HG02885 (cell line): Measurements from ENCODE around the gene C1orf216.
"Not testable (repeated sequence)": the region's sequence is repeated elsewhere in the genome, so short reads cannot be mapped to it uniquely, and the experiment has no call there.

Source experiments
- ATAC-seq: cut with Tn5 transposase; IDR thresholded peaks from one replicate; pipeline ENCODE4 v1.9.1; 2021; ENCODE audit warnings: mild to moderate bottlenecking; ENCODE audit not compliant: unreplicated experiment, poor library complexity

The C1orf216 gene

GRCh38 chr1:35707601-35708440, 10.9 kb downstream of the C1orf216 start:
- ATAC-seq: no peak

DNA sequence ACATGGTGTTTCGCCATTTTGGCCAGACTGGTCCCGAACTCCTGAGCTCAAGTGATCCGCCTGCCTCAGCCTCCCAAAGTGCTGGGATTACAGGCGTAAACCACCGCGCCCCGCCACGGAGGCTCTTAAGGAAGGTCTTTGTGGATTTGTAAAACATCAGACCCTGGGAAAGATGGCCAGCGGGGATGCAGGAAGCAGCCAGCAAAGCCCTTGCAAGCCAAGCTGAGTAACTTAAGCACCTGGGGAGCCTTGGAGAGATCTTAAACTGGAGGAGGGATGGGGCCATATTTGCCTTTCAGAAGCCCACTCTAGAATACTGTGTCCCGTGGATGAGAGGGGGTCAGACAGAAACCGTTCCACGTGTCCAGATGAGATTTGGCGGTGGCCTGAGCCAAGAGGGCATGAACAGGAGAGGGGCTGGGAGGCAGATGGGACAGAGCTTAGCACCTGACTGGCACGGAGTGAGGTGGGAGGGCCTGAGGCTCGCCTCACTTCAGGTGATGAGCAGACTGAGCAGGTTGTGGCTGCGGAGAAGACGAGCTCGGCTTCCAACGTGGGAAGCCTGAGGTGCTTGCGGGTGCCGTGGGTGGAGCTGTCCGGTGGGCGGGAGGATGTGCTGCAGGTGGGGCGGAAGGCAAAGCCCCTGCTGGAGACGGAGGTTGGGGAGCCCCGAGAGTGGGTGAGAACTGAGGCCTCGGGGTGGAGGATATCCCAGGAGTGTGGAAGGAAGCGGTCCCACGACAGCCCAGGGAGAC, 11.7 kb downstream of the C1orf216 start:
- no peak for ATAC-seq

DNA sequence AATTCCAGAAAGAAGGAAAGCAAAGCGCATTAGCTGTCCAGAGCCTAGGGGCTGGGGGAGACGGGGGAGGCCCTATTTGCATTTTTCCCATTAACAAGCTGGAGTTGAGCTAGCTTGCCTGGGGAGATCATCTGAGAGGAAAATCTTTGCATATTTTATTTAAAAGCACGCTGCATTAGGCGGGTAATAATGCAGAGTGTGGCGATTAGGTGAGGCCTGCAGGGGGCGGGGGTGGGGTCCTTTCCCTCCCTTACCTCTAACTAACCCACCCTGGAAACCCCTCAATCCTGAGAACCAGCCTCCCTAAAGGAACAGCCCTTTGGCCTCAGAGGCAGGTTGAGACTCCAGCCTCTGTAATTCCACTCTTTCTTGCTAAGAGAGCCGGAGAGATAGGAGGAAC, 16.2 kb downstream of the C1orf216 start:
- no peak for ATAC-seq

DNA sequence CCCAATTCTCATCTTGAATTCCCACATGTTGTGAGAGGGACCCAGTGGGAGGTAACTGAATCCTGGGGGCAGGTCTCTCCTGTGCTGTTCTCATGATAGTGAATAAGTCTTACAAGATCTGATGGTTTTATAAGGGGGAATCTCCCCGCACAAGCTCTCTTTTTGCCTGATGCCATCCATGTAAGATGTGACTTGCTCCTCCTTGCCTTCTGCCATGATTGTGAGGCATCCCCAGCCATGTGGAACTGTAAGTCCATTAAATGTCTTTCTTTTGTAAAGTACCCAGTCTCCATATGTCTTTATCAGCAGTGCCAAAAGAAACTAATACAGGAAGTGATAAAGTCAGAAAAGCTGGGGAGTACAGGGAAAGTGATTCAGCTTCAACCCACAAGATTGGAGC, 19.5 kb downstream of the C1orf216 start:
- not testable (repeated sequence) for ATAC-seq

- ATAC-seq: no peak
Observed at GRCh38 chr1:35692317-35692716, 26.4 kb downstream of the C1orf216 start.

DNA sequence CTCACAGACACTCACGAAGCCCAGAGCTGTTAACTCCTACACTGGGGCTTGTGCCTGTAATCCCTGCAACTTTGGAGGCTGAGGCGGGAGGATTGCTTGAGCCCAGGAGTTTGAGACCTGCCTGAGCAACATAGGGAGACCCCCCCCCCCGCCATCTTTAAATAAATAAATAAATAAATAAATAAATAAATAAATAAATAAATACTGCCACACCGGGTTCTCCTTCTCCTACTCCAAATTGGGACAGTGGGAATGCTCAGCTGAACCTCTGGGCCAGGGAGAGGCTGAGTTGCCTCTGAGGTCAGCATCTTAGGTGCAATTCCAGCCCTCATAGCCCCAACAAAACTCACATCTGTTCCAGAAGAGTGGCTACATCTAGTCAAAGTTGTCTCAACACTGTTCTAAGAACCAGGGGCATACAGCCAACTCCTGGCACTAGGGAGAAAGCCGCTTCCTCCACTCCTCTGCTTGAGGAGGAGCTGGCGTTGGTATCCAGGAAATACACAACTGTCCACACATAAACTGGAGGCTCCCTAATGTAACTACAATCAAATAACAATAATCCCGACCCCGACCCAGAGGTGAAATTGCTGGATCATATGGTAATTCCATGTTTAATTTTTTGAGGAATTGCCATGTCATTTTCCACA, 27.0 kb downstream of the C1orf216 start:
- ATAC-seq: no peak

DNA sequence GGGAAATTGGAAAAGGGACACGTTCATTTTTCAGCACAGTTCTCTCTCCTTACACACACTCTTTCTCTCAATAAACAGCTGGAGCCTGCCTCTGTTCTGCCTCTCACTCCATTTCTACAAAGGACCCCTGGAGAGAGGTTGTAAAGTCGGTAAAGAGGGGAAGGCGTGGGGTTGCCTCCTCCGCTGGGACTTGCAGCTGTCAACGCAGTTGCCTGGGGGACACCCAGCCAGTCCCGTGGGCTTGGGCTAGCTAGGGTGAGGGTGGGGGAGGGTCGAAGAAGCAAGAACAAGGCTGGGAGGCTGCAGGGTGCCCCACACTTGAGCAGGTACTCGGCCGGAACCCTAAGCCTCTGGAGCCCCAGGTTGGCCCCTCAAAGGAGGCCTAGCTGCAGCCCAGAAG, 27.6 kb downstream of the C1orf216 start:
- ATAC-seq: no peak

GRCh38 chr1:35690103-35690502, 28.6 kb downstream of the C1orf216 start:
- ATAC-seq: not testable (repeated sequence)

DNA sequence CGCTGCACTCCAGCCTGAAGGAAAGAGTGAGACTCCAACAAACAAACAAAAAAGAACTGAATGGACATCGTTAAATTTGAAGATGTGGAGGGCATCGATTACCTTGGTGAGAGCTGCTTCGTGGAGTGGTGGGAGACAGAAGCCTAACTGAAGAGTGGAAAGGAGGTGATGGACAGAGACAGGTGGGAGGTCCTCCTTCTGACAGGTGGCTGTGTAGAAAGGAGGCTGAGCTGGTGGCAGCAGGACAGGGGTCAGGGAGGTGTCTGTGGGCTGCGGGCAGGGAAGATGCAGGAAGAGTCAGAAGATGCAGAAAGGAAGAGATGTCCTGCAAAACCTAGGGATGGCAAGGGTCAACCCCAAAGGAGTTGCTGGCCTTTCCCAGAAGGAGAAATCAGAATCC, 30.5 kb downstream of the C1orf216 start:
- no peak for ATAC-seq

DNA sequence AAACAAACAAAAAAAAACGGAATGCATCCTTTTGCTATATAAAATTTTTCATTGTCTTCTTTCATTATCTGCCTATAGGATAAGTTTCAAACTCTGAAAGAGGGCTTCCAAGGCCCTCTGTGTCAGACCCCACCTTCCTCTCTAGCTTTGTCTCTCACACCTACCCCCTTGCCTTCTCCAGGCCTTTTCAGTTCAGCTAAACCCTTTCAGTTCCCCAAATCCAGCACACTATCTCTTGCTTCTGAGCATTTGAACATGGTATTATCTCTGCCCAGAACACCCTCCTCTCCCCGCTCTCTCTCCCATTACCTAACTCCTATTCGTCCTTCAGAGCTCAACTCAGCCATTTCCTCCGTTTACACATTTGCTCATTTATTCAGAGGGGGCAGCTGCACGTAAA, 35.7 kb downstream of the C1orf216 start:
- no peak for ATAC-seq

DNA sequence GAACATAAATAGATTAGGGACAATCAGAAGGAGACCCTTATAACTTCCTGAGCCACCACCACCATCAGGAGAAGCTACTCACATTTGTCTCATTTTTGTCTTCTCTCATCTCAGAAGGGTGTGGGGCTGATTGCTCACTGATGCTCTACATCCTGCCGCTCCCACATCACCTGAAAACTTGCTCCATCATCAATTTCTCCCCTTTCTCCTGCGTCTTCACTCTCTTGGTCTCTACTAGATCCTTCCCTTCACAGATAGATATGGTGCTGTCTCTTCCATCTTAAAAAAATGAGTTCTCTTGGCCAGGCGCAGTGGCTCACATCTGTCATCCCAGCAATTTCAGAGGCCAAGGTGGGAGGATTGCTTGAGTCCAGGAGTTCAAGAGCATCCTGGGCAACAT, 38.4 kb downstream of the C1orf216 start:
- no peak for ATAC-seq

DNA sequence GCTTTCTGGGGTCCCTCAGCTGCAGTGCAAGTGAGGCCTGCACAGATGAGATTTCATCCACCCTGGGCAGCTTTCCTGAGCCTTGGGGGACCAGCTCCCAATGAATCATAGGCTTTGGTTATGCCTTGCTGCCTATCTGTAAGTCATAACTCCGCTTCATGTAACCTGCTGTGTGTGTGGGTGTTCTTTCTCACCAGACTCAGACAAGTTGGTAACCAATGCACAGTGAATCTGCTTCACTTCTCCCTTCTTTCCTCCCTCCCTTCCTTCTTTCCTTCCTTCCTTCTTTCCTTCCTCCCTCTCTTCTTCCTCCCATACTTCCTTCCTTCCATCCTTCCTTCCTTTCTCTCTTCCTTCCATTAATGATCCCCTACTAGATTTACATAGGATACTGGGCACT, 42.9 kb downstream of the C1orf216 start:
- no peak for ATAC-seq

DNA sequence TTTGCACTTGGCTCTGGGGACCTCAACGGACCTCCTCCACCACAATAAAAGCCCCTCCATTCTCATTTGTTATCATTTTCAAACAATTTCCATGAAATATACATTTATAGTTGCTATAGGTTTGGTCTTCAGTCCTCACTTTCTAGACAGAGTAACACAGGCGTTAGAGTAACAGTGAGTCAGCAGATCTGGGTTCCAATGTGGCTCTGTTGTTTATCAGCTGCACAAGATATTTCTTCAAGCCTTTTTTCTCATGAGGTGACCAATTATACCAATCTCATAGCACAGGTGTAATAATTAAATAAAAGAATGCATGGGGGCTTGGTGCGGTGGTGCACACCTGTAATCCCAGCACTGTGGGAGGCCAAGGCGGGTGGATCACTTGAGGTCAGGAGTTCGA, 44.6 kb downstream of the C1orf216 start:
- ATAC-seq: no peak

DNA sequence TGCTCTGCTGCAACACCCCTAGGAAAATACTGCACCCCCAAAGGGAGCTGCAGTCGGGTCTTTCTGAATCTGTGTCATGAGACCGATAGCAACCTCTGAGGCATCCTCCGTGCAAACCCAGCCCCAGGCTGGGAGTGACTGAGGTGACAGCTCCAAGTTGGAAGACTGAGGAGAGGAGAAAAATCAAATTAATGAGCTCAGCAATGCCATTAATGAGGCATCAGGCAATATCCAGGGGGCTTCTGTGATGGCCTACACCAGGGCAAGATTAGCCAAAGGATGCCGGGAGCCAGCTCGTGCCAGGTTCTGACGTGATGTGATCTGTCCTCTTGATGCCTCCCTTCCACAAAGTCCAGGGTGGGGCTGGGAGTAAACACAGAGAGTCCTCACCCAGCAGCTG, 46.6 kb downstream of the C1orf216 start:
- ATAC-seq: no peak

- no peak for ATAC-seq
Observed at GRCh38 chr1:35668506-35668905, 50.2 kb downstream of the C1orf216 start.

DNA sequence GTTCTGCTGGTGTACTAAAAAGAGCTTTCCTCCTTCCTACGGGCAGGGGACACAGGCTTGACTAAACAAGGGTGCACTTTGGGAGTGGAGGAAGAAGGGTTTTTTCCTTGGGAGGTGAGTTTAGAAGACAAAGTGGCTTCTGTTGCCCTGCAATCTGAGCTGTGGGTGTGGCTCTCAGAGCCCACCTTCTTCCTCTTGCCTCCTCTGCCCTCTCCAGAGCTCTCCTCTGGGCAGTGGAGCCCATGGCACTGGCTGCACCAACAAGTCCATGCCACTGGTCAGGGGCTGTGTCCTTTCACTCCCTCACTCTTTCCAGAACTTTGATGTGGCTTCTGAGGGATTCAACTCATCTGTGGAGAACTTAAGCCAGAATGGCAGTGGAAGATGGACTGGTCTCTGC, 51.8 kb downstream of the C1orf216 start:
- no peak for ATAC-seq

DNA sequence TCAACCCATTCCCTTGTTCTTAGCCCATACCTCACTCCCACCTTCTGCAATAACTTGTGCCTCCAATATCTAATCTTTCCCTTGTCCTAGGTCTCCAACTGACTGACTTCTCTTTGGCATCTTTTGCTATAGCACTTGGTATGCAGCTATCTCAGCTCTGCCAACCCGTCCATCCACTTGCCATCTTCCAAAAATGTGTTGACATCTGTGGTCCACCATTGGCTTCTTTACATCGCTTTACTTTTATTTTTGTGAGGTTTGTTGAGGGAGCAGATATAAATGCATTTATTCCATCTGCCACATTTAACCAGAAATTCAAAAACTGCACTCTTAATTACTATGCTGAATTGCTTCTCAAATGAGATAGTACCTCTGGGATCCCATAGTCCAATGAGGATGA, 52.5 kb downstream of the C1orf216 start:
- ATAC-seq: no peak
